ENCODE results near the gene AGPAT3. TPM values are rescaled to one million over a fixed set of nuclear protein-coding genes. Genes with fewer than 3 reads are reported as not detected.

AGPAT3 gene
- total RNA-seq, 1 donor from 2014 or later: 7.8 TPM

DNA sequence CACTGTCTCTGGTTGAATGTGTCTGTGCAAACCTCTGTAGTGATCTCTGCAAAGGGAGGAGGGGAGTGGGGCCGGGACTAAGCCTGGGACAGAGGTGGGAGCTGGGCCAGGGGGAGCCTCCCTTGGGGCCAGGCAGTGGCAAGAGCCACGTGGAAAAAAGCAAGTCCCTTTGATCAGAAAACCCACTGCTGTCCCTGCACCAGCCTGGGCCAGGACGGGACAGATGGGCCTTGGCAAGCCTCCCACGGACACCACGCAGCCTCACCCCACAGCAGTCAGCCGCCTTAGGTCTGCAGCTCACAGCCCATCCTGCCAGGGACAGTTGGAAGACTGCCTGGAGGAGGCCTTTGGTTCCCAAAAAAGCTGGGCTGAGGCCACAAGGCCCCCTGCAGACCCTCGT, 135.3 kb downstream of the AGPAT3 start:
- Mint-ChIP-seq H3K36me3 (no peaks in the 10 kb centered on the region), H3K9me3 (no peaks in the 10 kb centered on the region), H3K4me1 (no peaks in the 10 kb centered on the region), H3K27me3 (ENCODE audit: insufficient read depth, low read depth) (peaks cover 2% of the 10 kb centered on the region), H3K27ac (no peak overlapping the region), H3K4me3 (no peak overlapping the region)
- TF ChIP-seq EZH2phosphoT487 (IDR thresholded peaks at IDR 0.05) (no peak), EZH2 (IDR thresholded peaks at IDR 0.05) (no peak)
- TF ChIP-seq, protein P1, sequence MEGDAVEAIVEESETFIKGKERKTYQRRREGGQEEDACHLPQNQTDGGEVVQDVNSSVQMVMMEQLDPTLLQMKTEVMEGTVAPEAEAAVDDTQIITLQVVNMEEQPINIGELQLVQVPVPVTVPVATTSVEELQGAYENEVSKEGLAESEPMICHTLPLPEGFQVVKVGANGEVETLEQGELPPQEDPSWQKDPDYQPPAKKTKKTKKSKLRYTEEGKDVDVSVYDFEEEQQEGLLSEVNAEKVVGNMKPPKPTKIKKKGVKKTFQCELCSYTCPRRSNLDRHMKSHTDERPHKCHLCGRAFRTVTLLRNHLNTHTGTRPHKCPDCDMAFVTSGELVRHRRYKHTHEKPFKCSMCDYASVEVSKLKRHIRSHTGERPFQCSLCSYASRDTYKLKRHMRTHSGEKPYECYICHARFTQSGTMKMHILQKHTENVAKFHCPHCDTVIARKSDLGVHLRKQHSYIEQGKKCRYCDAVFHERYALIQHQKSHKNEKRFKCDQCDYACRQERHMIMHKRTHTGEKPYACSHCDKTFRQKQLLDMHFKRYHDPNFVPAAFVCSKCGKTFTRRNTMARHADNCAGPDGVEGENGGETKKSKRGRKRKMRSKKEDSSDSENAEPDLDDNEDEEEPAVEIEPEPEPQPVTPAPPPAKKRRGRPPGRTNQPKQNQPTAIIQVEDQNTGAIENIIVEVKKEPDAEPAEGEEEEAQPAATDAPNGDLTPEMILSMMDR (IDR thresholded peaks at IDR 0.05): no peak
- Histone ChIP-seq H3K9me3 (ENCODE audit: low read depth) (no peaks in the 10 kb centered on the region), H3F3A (ENCODE audit: low read depth) (no peaks in the 10 kb centered on the region), H3K27ac (no peak overlapping the region), H2AFZ (replicated peaks) (no peak overlapping the region), H3K36me3 (no peaks in the 10 kb centered on the region), H3K27me3 (no peaks in the 10 kb centered on the region), H3K4me3 (no peak overlapping the region), H3K4me1 (no peaks in the 10 kb centered on the region), H4K20me1 (ENCODE audit: low read depth) (no peaks in the 10 kb centered on the region), H3K4me2 (no peak overlapping the region), H3K9ac (no peak overlapping the region), H3K79me2 (ENCODE audit: low read depth) (no peaks in the 10 kb centered on the region)
- DNase-seq (ENCODE audit: low spot score): no peak

DNA sequence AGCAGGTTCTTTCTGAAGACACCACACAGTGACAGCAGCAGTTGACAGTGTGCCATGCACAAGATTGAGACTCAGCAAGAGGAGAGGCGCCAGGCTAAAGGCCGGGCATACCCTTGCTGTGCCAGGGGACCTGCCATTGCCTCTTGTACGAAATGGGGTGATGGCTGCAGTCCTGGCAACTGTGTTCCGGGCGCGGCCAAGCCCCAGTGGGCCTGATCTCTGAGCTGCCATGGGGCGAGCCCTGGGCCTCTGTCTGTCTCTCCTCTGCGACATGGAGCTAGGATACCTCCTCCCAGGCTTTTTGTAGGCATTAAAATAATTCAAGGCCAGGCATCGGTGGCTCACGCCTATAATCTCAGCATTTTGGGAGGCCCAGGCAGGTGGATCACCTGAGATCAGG, 137.5 kb downstream of the AGPAT3 start:
- H3K9me3 ChIP-seq (ENCODE audit: low read depth): no peaks in the 10 kb centered on the region
- peaks cover 4% of the 10 kb centered on the region for H3K27me3 Mint-ChIP-seq (ENCODE audit: insufficient read depth, low read depth)
- no peaks in the 10 kb centered on the region for H4K20me1 ChIP-seq (ENCODE audit: low read depth)
- H3K79me2 ChIP-seq (ENCODE audit: low read depth): no peaks in the 10 kb centered on the region
- no peak for DNase-seq (ENCODE audit: low spot score)
- H3K27ac ChIP-seq: no peak overlapping the region
- H3K9me3 Mint-ChIP-seq: no peaks in the 10 kb centered on the region
- H3K4me2 ChIP-seq: no peak overlapping the region
- peak overlapping the region; percentile 66 for H3K27ac Mint-ChIP-seq
- no peak overlapping the region for H2AFZ ChIP-seq (replicated peaks)
- H3K36me3 Mint-ChIP-seq: no peaks in the 10 kb centered on the region
- peaks cover 3% of the 10 kb centered on the region for H3K4me1 Mint-ChIP-seq
- TF ChIP-seq EZH2 (IDR thresholded peaks at IDR 0.05) (no peak), EZH2phosphoT487 (IDR thresholded peaks at IDR 0.05) (no peak)
- TF ChIP-seq, protein P1 (IDR thresholded peaks at IDR 0.05): no peak
- H3F3A ChIP-seq (ENCODE audit: low read depth): no peaks in the 10 kb centered on the region
- no peak overlapping the region for H3K9ac ChIP-seq
- no peaks in the 10 kb centered on the region for H3K4me1 ChIP-seq
- no peak overlapping the region for H3K4me3 Mint-ChIP-seq
- no peak overlapping the region for H3K4me3 ChIP-seq
- no peaks in the 10 kb centered on the region for H3K27me3 ChIP-seq
- H3K36me3 ChIP-seq: no peaks in the 10 kb centered on the region

DNA sequence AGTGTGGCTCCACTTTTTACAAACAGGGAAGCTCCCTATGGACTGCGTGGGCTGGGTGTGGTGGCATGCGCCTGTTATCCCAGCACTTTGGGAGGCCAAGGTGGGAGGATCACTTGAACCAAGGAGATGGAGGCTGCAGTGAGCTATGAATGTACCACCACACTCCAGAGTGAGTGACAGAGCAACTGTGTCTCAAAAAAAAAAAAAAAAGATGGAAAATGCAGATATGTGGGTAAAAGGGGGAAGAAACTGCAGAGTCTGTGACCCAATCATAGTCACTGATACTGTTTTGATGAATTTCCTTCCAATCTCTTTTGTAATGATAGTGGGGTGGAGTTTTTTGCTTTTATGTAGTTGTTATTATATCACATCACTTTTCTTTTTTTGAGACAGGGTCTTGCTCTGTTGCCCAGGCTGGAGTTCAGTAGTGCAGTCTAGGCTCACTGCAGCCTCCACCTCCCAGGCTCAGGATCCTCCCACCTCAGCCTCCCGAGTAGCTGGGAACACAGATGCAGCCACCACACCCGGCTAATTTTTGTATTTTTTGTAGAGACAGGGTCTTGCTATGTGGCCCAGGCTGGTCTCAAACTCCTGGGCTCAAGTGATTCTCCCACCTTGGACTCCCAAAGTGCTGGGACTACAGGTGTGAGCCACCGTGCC, 138.4 kb downstream of the AGPAT3 start:
- no peak for DNase-seq (ENCODE audit: low spot score)
- H3K36me3 ChIP-seq: no peaks in the 10 kb centered on the region
- H3K4me1 Mint-ChIP-seq: peaks cover 3% of the 10 kb centered on the region
- H3K36me3 Mint-ChIP-seq: no peaks in the 10 kb centered on the region
- H3K27me3 Mint-ChIP-seq (ENCODE audit: insufficient read depth, low read depth): peaks cover 4% of the 10 kb centered on the region
- no peaks in the 10 kb centered on the region for H3K9me3 Mint-ChIP-seq
- no peak overlapping the region for H3K4me3 ChIP-seq
- no peaks in the 10 kb centered on the region for H3K27me3 ChIP-seq
- no peak overlapping the region for H3K9ac ChIP-seq
- no peak overlapping the region for H3K4me2 ChIP-seq
- no peak overlapping the region for H3K27ac Mint-ChIP-seq
- no peak overlapping the region for H3K4me3 Mint-ChIP-seq
- no peaks in the 10 kb centered on the region for H3K9me3 ChIP-seq (ENCODE audit: low read depth)
- H4K20me1 ChIP-seq (ENCODE audit: low read depth): no peaks in the 10 kb centered on the region
- no peaks in the 10 kb centered on the region for H3K79me2 ChIP-seq (ENCODE audit: low read depth)
- H2AFZ ChIP-seq (replicated peaks): no peak overlapping the region
- no peaks in the 10 kb centered on the region for H3F3A ChIP-seq (ENCODE audit: low read depth)
- TF ChIP-seq EZH2phosphoT487 (IDR thresholded peaks at IDR 0.05) (no peak), EZH2 (IDR thresholded peaks at IDR 0.05) (no peak)
- TF ChIP-seq, protein P1 (IDR thresholded peaks at IDR 0.05): no peak
- H3K4me1 ChIP-seq: no peaks in the 10 kb centered on the region
- no peak overlapping the region for H3K27ac ChIP-seq
